IMR-90 (cell line): Measurements from ENCODE around the gene SLC2A11. TPM values are rescaled to one million over a fixed set of nuclear protein-coding genes. Genes with fewer than 3 reads are reported as not detected.

Experiments used
- ATAC-seq: fragments of 200-7000 bp; cut with Tn5 transposase; 2 replicates; pipeline ENCODE4 v1.9.1; 2020; ENCODE audit warnings: low read depth, mild to moderate bottlenecking, moderate library complexity
- BruUV-seq: library from RNA; stranded (reverse); fragments of 400-500 nt; replicated peaks from 2 replicates; lab custom pipeline; 2021; lab: Mats Ljungman, UMichigan
- CTCF ChIA-PET: fragments of 300-600 bp; formaldehyde crosslinking; extraction: SDS; loops from one replicate; lab custom pipeline; 2021; ENCODE audit warnings: antibody characterized with exemption; lab: Yijun Ruan, JAX
- POLR2A ChIA-PET: fragments of 300-600 bp; sonication (Branson Sonifier 250); formaldehyde crosslinking; loops from one replicate; lab custom pipeline; 2022; ENCODE audit warnings: antibody characterized with exemption; ENCODE audit not compliant: unreplicated experiment; lab: Charles Lee
- DNase-seq: peaks from one replicate; pipeline ENCODE4 v3.0.0; 2013
- H2AFZ ChIP-seq: replicated peaks from 2 replicates; pipeline ENCODE3; 2013; ENCODE audit warnings: low read length, mild to moderate bottlenecking; ENCODE audit not compliant: poor library complexity
- H2AK5ac ChIP-seq: 2 replicates; pipeline ENCODE4 v1.6.1; 2013; ENCODE audit warnings: low read depth, low read length, inconsistent platforms
- H2AK9ac ChIP-seq: replicated peaks from 2 replicates; pipeline ENCODE3; 2013; ENCODE audit warnings: mild to moderate bottlenecking, low read depth, low read length, moderate library complexity; ENCODE audit not compliant: poor library complexity
- H2BK120ac ChIP-seq: 2 replicates; pipeline ENCODE4 v1.6.1; 2013; ENCODE audit warnings: low read depth, low read length, inconsistent platforms
- H2BK15ac ChIP-seq: 3 replicates; pipeline ENCODE4 v1.6.1; 2013; ENCODE audit warnings: low read depth, low read length, inconsistent platforms
- H2BK20ac ChIP-seq: 2 replicates; pipeline ENCODE4 v1.6.1; 2013; ENCODE audit warnings: low read depth, mild to moderate bottlenecking, inconsistent platforms, low read length, moderate library complexity
- H2BK5ac ChIP-seq: 2 replicates; pipeline ENCODE4 v1.6.1; 2013; ENCODE audit warnings: mild to moderate bottlenecking, low read depth, low read length, inconsistent platforms; ENCODE audit not compliant: poor library complexity, severe bottlenecking
- H3K14ac ChIP-seq: replicated peaks from 2 replicates; pipeline ENCODE4 v1.6.1; 2013; ENCODE audit warnings: low read depth, low read length, inconsistent platforms
- H3K18ac ChIP-seq: 2 replicates; pipeline ENCODE4 v1.6.1; 2013; ENCODE audit warnings: low read depth, low read length, control low read depth
- H3K23ac ChIP-seq: 2 replicates; pipeline ENCODE4 v1.6.1; 2013; ENCODE audit warnings: low read depth, low read length, inconsistent platforms
- H3K27ac ChIP-seq: 2 replicates; pipeline ENCODE4 v1.5.1; 2013; ENCODE audit warnings: mild to moderate bottlenecking, control low read depth, low read length; ENCODE audit not compliant: insufficient read depth
- H3K27me3 ChIP-seq: 2 replicates; pipeline ENCODE4 v1.6.1; 2013; ENCODE audit warnings: low read length; ENCODE audit not compliant: control insufficient read depth, insufficient read depth
- H3K36me3 ChIP-seq: 2 replicates; pipeline ENCODE4 v1.6.1; 2013; ENCODE audit warnings: low read length, mixed read lengths; ENCODE audit not compliant: control insufficient read depth, insufficient read depth
- H3K4ac ChIP-seq: 2 replicates; pipeline ENCODE4 v1.6.1; 2013; ENCODE audit warnings: low read depth, low read length, inconsistent platforms
- H3K4me1 ChIP-seq: 2 replicates; pipeline ENCODE4 v1.6.1; 2013; ENCODE audit warnings: low read length, mixed read lengths; ENCODE audit not compliant: control insufficient read depth, insufficient read depth
- H3K4me2 ChIP-seq: 2 replicates; pipeline ENCODE4 v1.6.1; 2013; ENCODE audit warnings: low read depth, mild to moderate bottlenecking, control low read depth, low read length, moderate library complexity
- H3K4me3 ChIP-seq: 2 replicates; pipeline ENCODE4 v1.5.1; 2013; ENCODE audit warnings: low read depth, mild to moderate bottlenecking, control low read depth, low read length, moderate library complexity; ENCODE audit not compliant: insufficient read depth
- H3K56ac ChIP-seq: 2 replicates; pipeline ENCODE4 v1.6.1; 2013; ENCODE audit warnings: low read length, inconsistent platforms; ENCODE audit not compliant: insufficient read depth; ENCODE audit errors: extremely low read depth
- H3K79me1 ChIP-seq, 2 experiments: 2 replicates each; pipeline ENCODE4 v1.6.1; 2013; ENCODE audit warnings: low read length in 2 of 2, inconsistent platforms in 1 of 2, low read depth in 1 of 2
- H3K9ac ChIP-seq: 2 replicates; pipeline ENCODE4 v1.6.1; 2013; ENCODE audit warnings: low read depth, low read length, control low read depth
- H3K9me1 ChIP-seq: 2 replicates; pipeline ENCODE4 v1.6.1; 2013; ENCODE audit warnings: low read length, inconsistent platforms; ENCODE audit not compliant: insufficient read depth
- H3K9me3 ChIP-seq: 2 replicates; pipeline ENCODE4 v1.6.1; 2013; ENCODE audit warnings: low read length; ENCODE audit not compliant: control insufficient read depth, insufficient read depth
- H4K20me1 ChIP-seq: 2 replicates; pipeline ENCODE4 v1.6.1; 2013; ENCODE audit warnings: low read length, inconsistent platforms; ENCODE audit not compliant: insufficient read depth
- H4K5ac ChIP-seq: 2 replicates; pipeline ENCODE4 v1.6.1; 2013; ENCODE audit warnings: mild to moderate bottlenecking, low read depth, low read length, control low read depth
- H4K8ac ChIP-seq, 2 experiments: 2 replicates each; pipeline ENCODE4 v1.6.1; 2013; ENCODE audit warnings: low read depth in 2 of 2, low read length in 2 of 2, control low read depth in 1 of 2, inconsistent platforms in 1 of 2
- H4K91ac ChIP-seq: 2 replicates; pipeline ENCODE4 v1.6.1; 2013; ENCODE audit warnings: low read depth, low read length, inconsistent platforms; ENCODE audit not compliant: insufficient read depth
- CEBPB ChIP-seq: IDR thresholded peaks from 2 replicates; pipeline ENCODE4 v1.6.1; 2012; ENCODE audit warnings: low read depth, low read length, improper control_type of control experiment
- CHD1 ChIP-seq: IDR thresholded peaks from 2 replicates; pipeline ENCODE4 v1.6.1; 2012; ENCODE audit warnings: low read depth, low read length, improper control_type of control experiment
- MAFK ChIP-seq: IDR thresholded peaks from 2 replicates; pipeline ENCODE4 v1.6.1; 2012; ENCODE audit warnings: low read depth, low read length, improper control_type of control experiment
- MXI1 ChIP-seq: IDR thresholded peaks from 2 replicates; pipeline ENCODE4 v1.6.1; 2012; ENCODE audit warnings: low read depth, mild to moderate bottlenecking, low read length, moderate library complexity, borderline replicate concordance
- POLR2A ChIP-seq: IDR thresholded peaks from 2 replicates; pipeline ENCODE4 v1.6.1; 2012; ENCODE audit warnings: mild to moderate bottlenecking, low read depth, low read length
- WGBS, 2 experiments: methylation state at CpG; one replicate each; pipeline versions ENCODE4 v1.1.5 to v1.1.7; 2013; ENCODE audit warnings: missing lambda C conversion rate in 2 of 2; ENCODE audit not compliant: insufficient read length in 1 of 2; ENCODE audit errors: extremely low coverage in 2 of 2; 5-methylcytosine and 5-hydroxymethylcytosine counted together
- dilution Hi-C: fragments of 300-500 bp; cut with HindIII; formaldehyde crosslinking; loops from one replicate; pipeline ENCODE4 v1.14.3; 2018; ENCODE audit warnings: low sequenced_read_pairs; ENCODE audit not compliant: unreplicated experiment
- in situ Hi-C: fragments of 300-500 bp; cut with MboI; formaldehyde crosslinking; loops from 3 replicates; pipeline ENCODE4 v1.14.3; 2019; ENCODE audit warnings: low sequenced_read_pairs, inconsistent platforms, mixed read lengths
- intact Hi-C: fragments of 100-400 bp; cut with micrococcal nuclease; formaldehyde crosslinking; loops from 2 replicates; pipeline ENCODE4 v1.10.0; 2022
- polyA plus RNA-seq, 3 experiments: library from polyadenylated mRNA; depleted of rRNA; stranded (reverse); fragments of >200 nt; gene quantifications; 2 replicates each; pipeline ENCODE4 v1.2.3, GENCODE V29; 2012; ENCODE audit warnings: low replicate concordance in 1 of 3
- total RNA-seq: library from RNA; depleted of rRNA; stranded (reverse); fragments of >200 nt; gene quantifications from 2 replicates; pipeline ENCODE4 v1.2.3, GENCODE V29; 2012

SLC2A11 gene
- total and polyA plus RNA-seq, 2 of the 4 experiments (the other 2 are of a cell fraction), result 3.2 to 8.7 TPM

DNA sequence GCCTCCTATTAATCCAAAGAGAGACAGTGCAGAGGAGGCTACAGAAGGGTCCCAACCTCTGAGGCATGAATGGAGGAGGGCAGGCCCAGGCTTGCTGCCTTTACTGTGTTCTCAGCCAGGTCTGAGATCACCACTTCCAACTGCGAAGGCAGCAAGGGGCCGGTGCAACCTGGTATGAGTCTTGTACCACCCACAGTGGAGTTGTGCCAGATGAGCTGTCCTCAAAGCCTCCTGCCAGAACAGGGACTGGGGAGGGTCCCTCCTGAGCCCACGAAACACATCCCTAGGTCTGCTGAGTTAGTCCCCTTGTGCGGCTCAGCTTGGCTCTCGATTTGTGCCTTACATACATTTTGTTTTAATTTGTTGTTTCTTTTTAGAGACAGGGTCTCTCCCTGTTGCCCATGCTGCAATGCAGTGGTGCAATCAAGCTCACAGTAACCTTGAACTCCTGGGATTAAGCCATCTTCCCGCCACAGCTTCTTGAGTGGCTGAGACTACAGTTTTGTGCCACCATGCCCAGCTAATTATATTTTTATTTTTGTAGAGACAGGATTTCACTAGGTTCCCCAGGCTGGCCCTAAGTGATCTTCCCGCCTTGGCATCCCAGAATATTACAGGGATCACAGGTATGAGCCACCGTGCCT, 45.8 kb downstream of the SLC2A11 start:
- CTCF ChIA-PET, result interaction anchor here (1.3 kb wide), 1 partner anchor 9 kb away, joined by 4 read pairs; the partner anchor contains the start of gene MIF
- no peak overlapping the region for H2BK5ac ChIP-seq
- no peak overlapping the region for H3K4me2 ChIP-seq
- no peaks in the 10 kb centered on the region for H4K20me1 ChIP-seq
- ATAC-seq (no peak), DNase-seq (peak; percentile 12)
- 95% methylated on average over 3 of the region's 8 CpGs; no CpG with 5 or more reads in 1 of the 2 experiments for WGBS, 2 experiments
- no peak overlapping the region for H4K91ac ChIP-seq
- dilution Hi-C loops, result no loop called here
- no peaks in the 10 kb centered on the region for H3K9me3 ChIP-seq
- no peak overlapping the region for H2BK20ac ChIP-seq
- no peaks in the 10 kb centered on the region for H3K79me1 ChIP-seq
- no peak overlapping the region for H3K14ac ChIP-seq
- H3K4ac ChIP-seq, result no peak overlapping the region
- H3K9ac ChIP-seq, result no peak overlapping the region
- H3K4me3 ChIP-seq, result no peak overlapping the region
- H2BK120ac ChIP-seq, result no peak overlapping the region
- POLR2A ChIA-PET, result interaction anchor here (0.5 kb wide), 1 partner anchor 322 kb away, joined by 3 read pairs; no protein-coding TSS in a partner anchor
- no peaks in the 10 kb centered on the region for H3K27me3 ChIP-seq
- no peak overlapping the region for H3K56ac ChIP-seq
- no peaks in the 10 kb centered on the region for H3K9me1 ChIP-seq
- TF ChIP-seq POLR2A, result no peak
- TF ChIP-seq CHD1, result no peak
- no peak for TF ChIP-seq MAFK
- TF ChIP-seq MXI1, result no peak
- TF ChIP-seq CEBPB, result no peak
- intact Hi-C loops, result no loop called here
- no peaks in the 10 kb centered on the region for H3K36me3 ChIP-seq
- BruUV-seq, result no TSS peak
- no peak overlapping the region for H3K23ac ChIP-seq
- H2AFZ ChIP-seq, result no peak overlapping the region
- in situ Hi-C loops, result no loop called here
- peaks cover 2% of the 10 kb centered on the region; the same call in 1 of the 2 replicates for H3K4me1 ChIP-seq
- no peak overlapping the region for H2AK9ac ChIP-seq
- H2BK15ac ChIP-seq, result no peak overlapping the region
- H4K5ac ChIP-seq, result no peak overlapping the region
- H2AK5ac ChIP-seq, result no peak overlapping the region
- H4K8ac ChIP-seq, result no peak overlapping the region
- no peak overlapping the region for H3K27ac ChIP-seq
- no peak overlapping the region for H3K18ac ChIP-seq
